Choroid plexus epithelial cell (primary cell): ENCODE results near the gene ABCB1.
A peak's percentile ranks its signal among the peaks of the same experiment; 100 is the strongest.

Experiments
- DNase-seq: peaks from one replicate; pipeline ENCODE4 v3.0.0-alpha.2; 2010; ENCODE audit warnings: low read depth
- H3K4me3 ChIP-seq: 2 replicates; pipeline ENCODE4 v1.5.1; 2011; ENCODE audit warnings: low read depth, mild to moderate bottlenecking, control low read depth, low read length, moderate library complexity
- CTCF ChIP-seq: conservative IDR thresholded peaks from 2 replicates; pipeline ENCODE4 v1.5.1; 2011; ENCODE audit warnings: low read depth, mild to moderate bottlenecking, control low read depth, inconsistent platforms, low read length, moderate library complexity

Gene ABCB1

GRCh38 chr7:87600130-87601124, at the start of gene ABCB1:
TSS of gene ABCB1 (minus strand) at chr7:87600884. CDS start at chr7:87600184, 700 bp downstream.
- TF ChIP-seq CTCF = no peak
- peak; percentile 39 for DNase-seq
- peak within 1 kb of the TSS; percentile 40 for H3K4me3 ChIP-seq

- TF ChIP-seq CTCF = no peak
- DNase-seq = peak; percentile 2
- no peak overlapping the region for H3K4me3 ChIP-seq
Observed at GRCh38 chr7:87648316-87648715, 47.6 kb upstream of the ABCB1 start.

DNA sequence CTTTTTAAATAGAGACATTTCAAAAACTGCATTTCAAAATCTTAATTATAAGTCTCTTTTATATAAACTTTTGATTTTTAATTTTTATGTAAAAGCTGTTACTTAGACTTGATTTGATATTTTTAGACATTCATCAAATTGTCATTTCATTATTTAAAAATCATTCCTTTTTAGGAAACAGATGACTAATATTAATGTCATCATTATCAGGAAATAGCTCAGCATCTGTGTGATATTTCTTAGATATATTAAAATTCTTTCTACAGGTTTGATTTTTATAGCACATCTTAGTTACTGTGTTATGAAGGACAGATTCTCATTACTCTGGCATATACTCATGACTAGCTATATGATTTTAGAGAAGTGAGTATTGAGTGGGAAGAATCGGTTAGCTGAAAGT, 44.8 kb upstream of the ABCB1 start:
- no peak for DNase-seq
- H3K4me3 ChIP-seq = no peak overlapping the region
- no peak for TF ChIP-seq CTCF

GRCh38 chr7:87635921-87636320, 35.2 kb upstream of the ABCB1 start:
- no peak overlapping the region for H3K4me3 ChIP-seq
- TF ChIP-seq CTCF = no peak
- DNase-seq = peak; percentile 4

DNA sequence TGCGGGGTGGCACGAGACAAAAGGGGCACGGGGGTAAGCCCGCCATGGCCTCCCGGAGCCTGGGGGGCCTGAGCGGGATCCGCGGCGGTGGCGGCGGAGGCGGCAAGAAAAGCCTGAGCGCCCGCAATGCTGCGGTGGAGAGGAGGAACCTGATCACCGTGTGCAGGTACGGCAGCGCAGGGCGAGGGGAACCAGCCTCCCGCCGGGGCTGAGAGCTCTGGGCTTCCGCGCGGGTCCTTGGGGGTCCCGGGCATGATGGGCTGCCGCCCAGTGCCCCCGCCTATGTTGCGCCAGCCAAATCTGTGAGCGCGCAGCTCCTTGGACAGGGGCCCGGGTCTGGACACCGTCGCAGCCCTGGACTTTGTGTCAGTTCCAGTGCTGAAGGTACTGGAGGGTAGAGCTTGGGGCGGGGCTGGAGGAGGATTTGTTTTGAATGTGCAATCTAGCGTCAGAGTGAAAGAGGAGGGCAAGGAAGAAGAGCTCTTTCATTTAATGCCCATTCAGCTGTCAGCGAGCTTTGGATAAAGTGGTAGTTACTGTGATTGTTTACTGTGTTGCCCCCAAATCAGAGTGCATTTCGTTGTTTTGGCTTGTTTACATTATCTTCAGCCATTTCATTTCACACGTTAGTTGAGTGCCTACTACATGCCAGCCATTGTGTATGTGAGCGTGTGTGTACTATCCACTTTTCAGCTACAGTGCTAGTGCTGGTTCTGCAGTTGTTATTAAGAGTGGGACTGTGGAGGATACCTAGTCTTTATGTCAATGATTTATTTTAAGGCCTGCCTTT, 28.3 kb upstream of the ABCB1 start:
- no peak for TF ChIP-seq CTCF
- peak overlapping the region; percentile 65 for H3K4me3 ChIP-seq
- peak; percentile 12 for DNase-seq

DNA sequence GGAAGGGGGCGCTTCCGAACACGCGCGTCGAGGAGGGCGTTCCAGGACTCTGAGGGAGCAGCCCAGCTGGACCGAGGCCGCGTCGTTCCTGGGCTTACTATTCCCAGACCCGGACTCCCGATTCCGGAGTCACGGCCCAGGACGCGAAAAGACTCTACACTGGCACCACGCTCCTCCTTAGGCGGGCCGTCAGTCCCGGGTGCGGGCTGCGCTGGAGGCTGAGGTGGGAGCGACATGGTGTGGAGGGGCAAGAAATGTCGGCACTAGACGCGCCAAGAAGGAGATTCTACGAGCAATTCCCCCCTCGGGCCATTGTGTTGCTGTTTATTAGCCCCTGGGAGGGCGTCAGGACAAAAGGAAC, 26.9 kb upstream of the ABCB1 start:
- H3K4me3 ChIP-seq = peak overlapping the region; percentile 65

More for the DNA sequence above, 26.9 kb upstream of the ABCB1 start:
- no peak for DNase-seq
- no peak for TF ChIP-seq CTCF
